Measurements from ENCODE around the gene ZNF292.
A peak's percentile ranks its signal among the peaks of the same experiment; 100 is the strongest.

Gene ZNF292

GRCh38 chr6:87264481-87264880, 109.1 kb downstream of the ZNF292 start:
- no peak overlapping the region for H3K9ac ChIP-seq (ENCODE audit: low read length)
- H3K79me2 ChIP-seq (ENCODE audit: control insufficient read depth, insufficient read depth, low read length, poor library complexity), result no peaks in the 10 kb centered on the region
- H2AFZ ChIP-seq (ENCODE audit: insufficient read depth, low read length, poor library complexity), result no peak overlapping the region
- no peak overlapping the region for H2BK5ac ChIP-seq (ENCODE audit: low read depth, low read length, poor library complexity)
- no peak overlapping the region for H4K12ac ChIP-seq (ENCODE audit: low read depth, low read length)
- H3K14ac ChIP-seq (ENCODE audit: low read length), result no peak overlapping the region
- no peak overlapping the region for H3K27ac ChIP-seq (ENCODE audit: low read depth, low read length)
- no peak overlapping the region for H2AK5ac ChIP-seq (ENCODE audit: low read length)
- H3K4ac ChIP-seq (ENCODE audit: low read depth, low read length), result no peak overlapping the region
- no peaks in the 10 kb centered on the region for H3K4me1 ChIP-seq (ENCODE audit: control insufficient read depth in 1 of 2, insufficient read depth in 2 of 2, low read length in 2 of 2)
- H3K9me3 ChIP-seq (ENCODE audit: insufficient read depth, low read depth, low read length), result no peaks in the 10 kb centered on the region
- no peak overlapping the region for H3K4me2 ChIP-seq (ENCODE audit: low read length)
- no peak overlapping the region for H3K23ac ChIP-seq (ENCODE audit: low read length)
- H4K91ac ChIP-seq (ENCODE audit: low read depth, low read length), result no peak overlapping the region
- no peak overlapping the region for H3K4me3 ChIP-seq (ENCODE audit: low read depth, low read length)
- H2BK120ac ChIP-seq (ENCODE audit: insufficient read depth, low read length, poor library complexity), result no peak overlapping the region
- H3K79me1 ChIP-seq (ENCODE audit: low read length), result no peaks in the 10 kb centered on the region
- no peak overlapping the region for H2BK12ac ChIP-seq (ENCODE audit: low read length)
- DNase-seq, result no peak
- WGBS (ENCODE audit: extremely low coverage, insufficient coverage, insufficient read length), result no CpG with 5 or more reads among the region's 2 CpGs
- no peaks in the 10 kb centered on the region for H3K27me3 ChIP-seq (ENCODE audit: insufficient read depth, low read length)
- no peak overlapping the region for H3K18ac ChIP-seq (ENCODE audit: low read length)
- H3K36me3 ChIP-seq (ENCODE audit: control insufficient read depth in 1 of 2, insufficient read depth in 2 of 2, low read length in 2 of 2), result no peaks in the 10 kb centered on the region
- no peak overlapping the region for H4K8ac ChIP-seq (ENCODE audit: low read depth, low read length)

GRCh38 chr6:87274660-87275274, 119.4 kb downstream of the ZNF292 start:
- Histone ChIP-seq H3K9me3 (ENCODE audit: insufficient read depth, low read depth, low read length) (no peaks in the 10 kb centered on the region), H3K9ac (ENCODE audit: low read length) (no peak overlapping the region), H4K91ac (ENCODE audit: low read depth, low read length) (no peak overlapping the region), H2AFZ (ENCODE audit: insufficient read depth, low read length, poor library complexity) (no peak overlapping the region), H2BK12ac (ENCODE audit: low read length) (no peak overlapping the region), H3K4ac (ENCODE audit: low read depth, low read length) (no peak overlapping the region), H3K4me2 (ENCODE audit: low read length) (no peak overlapping the region), H3K79me2 (ENCODE audit: control insufficient read depth, insufficient read depth, low read length, poor library complexity) (no peaks in the 10 kb centered on the region), H4K12ac (ENCODE audit: low read depth, low read length) (no peak overlapping the region), H3K4me3 (ENCODE audit: low read depth, low read length) (no peak overlapping the region), H2AK5ac (ENCODE audit: low read length) (no peak overlapping the region), H3K79me1 (ENCODE audit: low read length) (no peaks in the 10 kb centered on the region), H3K27me3 (ENCODE audit: insufficient read depth, low read length) (no peaks in the 10 kb centered on the region), H3K14ac (ENCODE audit: low read length) (no peak overlapping the region), H3K27ac (ENCODE audit: low read depth, low read length) (no peak overlapping the region), H2BK120ac (ENCODE audit: insufficient read depth, low read length, poor library complexity) (no peak overlapping the region), H3K4me1 (ENCODE audit: control insufficient read depth in 1 of 2, insufficient read depth in 2 of 2, low read length in 2 of 2) (no peaks in the 10 kb centered on the region), H3K36me3 (ENCODE audit: control insufficient read depth in 1 of 2, insufficient read depth in 2 of 2, low read length in 2 of 2) (no peaks in the 10 kb centered on the region), H3K18ac (ENCODE audit: low read length) (no peak overlapping the region), H2BK5ac (ENCODE audit: low read depth, low read length, poor library complexity) (no peak overlapping the region), H4K8ac (ENCODE audit: low read depth, low read length) (no peak overlapping the region), H3K23ac (ENCODE audit: low read length) (no peak overlapping the region)
- DNase-seq, result no peak
- WGBS (ENCODE audit: extremely low coverage, insufficient coverage, insufficient read length), result no CpG with 5 or more reads among the region's 7 CpGs

DNA sequence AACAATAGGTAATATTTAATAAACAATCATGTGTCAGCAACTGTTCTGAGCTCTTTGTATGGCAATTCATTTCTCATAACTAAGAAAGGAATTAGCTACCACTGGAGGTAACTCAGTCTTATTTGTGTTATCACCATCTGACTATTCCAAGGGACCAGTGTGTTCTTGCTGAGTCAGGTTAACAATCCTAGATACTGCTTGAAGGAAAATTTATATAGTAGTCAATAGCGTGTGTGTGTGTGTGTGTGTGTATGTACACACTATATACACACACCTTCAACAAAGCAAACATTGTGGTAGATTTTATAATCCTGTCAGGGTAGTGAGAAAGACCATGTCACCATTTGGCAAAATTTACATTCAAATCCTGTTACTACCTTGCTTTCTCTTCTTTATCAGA, 121.3 kb downstream of the ZNF292 start:
- no peak overlapping the region for H3K4me3 ChIP-seq (ENCODE audit: low read depth, low read length)
- WGBS (ENCODE audit: extremely low coverage, insufficient coverage, insufficient read length), result no CpG with 5 or more reads among the region's 1 CpG
- H3K27me3 ChIP-seq (ENCODE audit: insufficient read depth, low read length), result no peaks in the 10 kb centered on the region

DNA sequence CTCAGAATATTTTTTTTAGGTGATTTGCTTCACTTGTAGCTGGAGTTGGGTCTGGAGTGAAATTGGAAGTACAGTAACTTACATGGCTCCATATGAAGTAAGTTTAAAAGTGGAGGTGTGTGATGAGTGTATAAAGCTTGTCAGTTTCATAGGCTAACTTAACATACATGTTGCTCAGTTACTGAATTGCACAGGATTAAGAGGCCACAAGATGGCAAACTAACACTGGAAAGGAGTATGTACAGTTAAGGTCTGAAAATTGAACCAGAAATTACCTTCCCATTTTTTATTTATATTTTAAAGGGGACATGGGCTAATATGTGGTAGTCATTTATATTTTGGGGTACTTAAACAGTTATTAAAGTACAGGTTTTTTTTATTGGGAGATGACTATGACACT, 121.8 kb downstream of the ZNF292 start:
- no peak overlapping the region for H2BK120ac ChIP-seq (ENCODE audit: insufficient read depth, low read length, poor library complexity)

More for the DNA sequence above, 121.3 kb downstream of the ZNF292 start:
- no peak overlapping the region for H3K14ac ChIP-seq (ENCODE audit: low read length)
- H2BK12ac ChIP-seq (ENCODE audit: low read length), result no peak overlapping the region
- H4K8ac ChIP-seq (ENCODE audit: low read depth, low read length), result no peak overlapping the region
- H3K9me3 ChIP-seq (ENCODE audit: insufficient read depth, low read depth, low read length), result no peaks in the 10 kb centered on the region
- no peak overlapping the region for H2AK5ac ChIP-seq (ENCODE audit: low read length)
- H3K4ac ChIP-seq (ENCODE audit: low read depth, low read length), result no peak overlapping the region
- H3K9ac ChIP-seq (ENCODE audit: low read length), result no peak overlapping the region
- H4K12ac ChIP-seq (ENCODE audit: low read depth, low read length), result no peak overlapping the region
- no peak overlapping the region for H2BK5ac ChIP-seq (ENCODE audit: low read depth, low read length, poor library complexity)
- no peak overlapping the region for H3K23ac ChIP-seq (ENCODE audit: low read length)
- H3K27ac ChIP-seq (ENCODE audit: low read depth, low read length), result no peak overlapping the region
- no peak overlapping the region for H2BK120ac ChIP-seq (ENCODE audit: insufficient read depth, low read length, poor library complexity)
- H2AFZ ChIP-seq (ENCODE audit: insufficient read depth, low read length, poor library complexity), result no peak overlapping the region
- H3K18ac ChIP-seq (ENCODE audit: low read length), result no peak overlapping the region
- H3K4me1 ChIP-seq (ENCODE audit: control insufficient read depth in 1 of 2, insufficient read depth in 2 of 2, low read length in 2 of 2), result no peaks in the 10 kb centered on the region
- no peak overlapping the region for H4K91ac ChIP-seq (ENCODE audit: low read depth, low read length)
- no peaks in the 10 kb centered on the region for H3K79me2 ChIP-seq (ENCODE audit: control insufficient read depth, insufficient read depth, low read length, poor library complexity)
- no peaks in the 10 kb centered on the region for H3K79me1 ChIP-seq (ENCODE audit: low read length)
- H3K36me3 ChIP-seq (ENCODE audit: control insufficient read depth in 1 of 2, insufficient read depth in 2 of 2, low read length in 2 of 2), result no peaks in the 10 kb centered on the region
- H3K4me2 ChIP-seq (ENCODE audit: low read length), result no peak overlapping the region
- DNase-seq, result no peak

More for the DNA sequence above, 121.8 kb downstream of the ZNF292 start:
- Histone ChIP-seq H2BK5ac (ENCODE audit: low read depth, low read length, poor library complexity) (no peak overlapping the region), H3K14ac (ENCODE audit: low read length) (no peak overlapping the region), H2BK12ac (ENCODE audit: low read length) (no peak overlapping the region), H3K9me3 (ENCODE audit: insufficient read depth, low read depth, low read length) (no peaks in the 10 kb centered on the region), H3K4me3 (ENCODE audit: low read depth, low read length) (no peak overlapping the region), H2AFZ (ENCODE audit: insufficient read depth, low read length, poor library complexity) (no peak overlapping the region), H3K79me2 (ENCODE audit: control insufficient read depth, insufficient read depth, low read length, poor library complexity) (no peaks in the 10 kb centered on the region), H4K91ac (ENCODE audit: low read depth, low read length) (no peak overlapping the region), H3K27me3 (ENCODE audit: insufficient read depth, low read length) (no peaks in the 10 kb centered on the region), H4K12ac (ENCODE audit: low read depth, low read length) (no peak overlapping the region), H3K79me1 (ENCODE audit: low read length) (no peaks in the 10 kb centered on the region), H3K36me3 (ENCODE audit: control insufficient read depth in 1 of 2, insufficient read depth in 2 of 2, low read length in 2 of 2) (no peaks in the 10 kb centered on the region), H3K27ac (ENCODE audit: low read depth, low read length) (no peak overlapping the region), H3K23ac (ENCODE audit: low read length) (no peak overlapping the region), H4K8ac (ENCODE audit: low read depth, low read length) (no peak overlapping the region), H3K4me1 (ENCODE audit: control insufficient read depth in 1 of 2, insufficient read depth in 2 of 2, low read length in 2 of 2) (no peaks in the 10 kb centered on the region), H2AK5ac (ENCODE audit: low read length) (no peak overlapping the region), H3K18ac (ENCODE audit: low read length) (no peak overlapping the region), H3K9ac (ENCODE audit: low read length) (no peak overlapping the region), H3K4ac (ENCODE audit: low read depth, low read length) (no peak overlapping the region), H3K4me2 (ENCODE audit: low read length) (no peak overlapping the region)
- peak in 1 of 2 donors; percentile 36 for DNase-seq

All from trophoblast cell (in vitro differentiated cells and primary cell).